Activated CD8-positive, alpha-beta T cell treated with anti-CD3 and anti-CD28 coated beads for 36 hours (primary cell): Measurements from ENCODE around the gene BTC. TPM values are rescaled to one million over a fixed set of nuclear protein-coding genes. Genes with fewer than 3 reads are reported as not detected.
A peak's percentile ranks its signal among the peaks of the same experiment; 100 is the strongest.

Source experiments
- ATAC-seq: fragments of 200-7000 bp; cut with Tn5 transposase; one replicate; pipeline ENCODE4 v1.10.0; 2021; ENCODE audit warnings: mild to moderate bottlenecking, moderate library complexity
- CTCF ChIA-PET: fragments of 350-600 bp; sonication (Branson Sonifier 250); formaldehyde crosslinking; loops from one replicate; lab custom pipeline; 2021; ENCODE audit warnings: antibody characterized with exemption; lab: Charles Lee
- POLR2A ChIA-PET: fragments of 350-600 bp; sonication (Branson Sonifier 250); formaldehyde crosslinking; loops from one replicate; lab custom pipeline; 2021; ENCODE audit warnings: antibody characterized with exemption; lab: Charles Lee
- DNase-seq: peaks from one replicate; pipeline ENCODE4 v3.0.0-alpha.2; 2020
- H3K27ac Mint-ChIP-seq: one replicate; pipeline ENCODE4 v1.8.0; 2021; ENCODE audit warnings: mild to moderate bottlenecking, mixed read lengths
- H3K27me3 Mint-ChIP-seq: one replicate; pipeline ENCODE4 v1.8.0; 2021; ENCODE audit warnings: mixed read lengths
- H3K36me3 Mint-ChIP-seq: one replicate; pipeline ENCODE4 v1.8.0; 2021; ENCODE audit warnings: low read depth, mixed read lengths
- H3K4me1 Mint-ChIP-seq: one replicate; pipeline ENCODE4 v1.8.0; 2021; ENCODE audit warnings: low read depth, mixed read lengths
- H3K4me3 Mint-ChIP-seq: one replicate; pipeline ENCODE4 v1.8.0; 2021; ENCODE audit warnings: mild to moderate bottlenecking, moderate library complexity, mixed read lengths
- H3K9me3 Mint-ChIP-seq: one replicate; pipeline ENCODE4 v1.8.0; 2021; ENCODE audit warnings: mixed read lengths
- intact Hi-C: fragments of 100-400 bp; cut with micrococcal nuclease; formaldehyde crosslinking; loops from one replicate; pipeline ENCODE4 v1.10.0; 2022
- total RNA-seq, 2 experiments: library from RNA; stranded (reverse); gene quantifications; one replicate each; pipeline ENCODE4 v1.2.3, GENCODE V29; 2021
- TF ChIP-seq, protein P1 (sequence below): fragments of 200-600 bp; IDR thresholded peaks from one replicate; pipeline ENCODE4 v1.8.0; 2022; ENCODE audit warnings: antibody characterized with exemption, mild to moderate bottlenecking

BTC gene
- not detected for total RNA-seq

GRCh38 chr4:74794382-74795010 is at the start of gene BTC:
Gene BTC, minus strand, starts transcription at chr4:74794523. Its CDS starts 198 bp downstream, at chr4:74794325.
- Mint-ChIP-seq H3K27ac (no peak within 1 kb of the TSS), H3K4me1 (no peaks in the 10 kb centered on the region), H3K36me3 (no peaks in the 10 kb centered on the region), H3K9me3 (no peaks in the 10 kb centered on the region), H3K27me3 (peaks cover 31% of the 10 kb centered on the region), H3K4me3 (no peak within 1 kb of the TSS)
- intact Hi-C loops = no loop called here
- DNase-seq = peak; percentile 11
- ATAC-seq = no peak
- TF ChIP-seq, protein P1, sequence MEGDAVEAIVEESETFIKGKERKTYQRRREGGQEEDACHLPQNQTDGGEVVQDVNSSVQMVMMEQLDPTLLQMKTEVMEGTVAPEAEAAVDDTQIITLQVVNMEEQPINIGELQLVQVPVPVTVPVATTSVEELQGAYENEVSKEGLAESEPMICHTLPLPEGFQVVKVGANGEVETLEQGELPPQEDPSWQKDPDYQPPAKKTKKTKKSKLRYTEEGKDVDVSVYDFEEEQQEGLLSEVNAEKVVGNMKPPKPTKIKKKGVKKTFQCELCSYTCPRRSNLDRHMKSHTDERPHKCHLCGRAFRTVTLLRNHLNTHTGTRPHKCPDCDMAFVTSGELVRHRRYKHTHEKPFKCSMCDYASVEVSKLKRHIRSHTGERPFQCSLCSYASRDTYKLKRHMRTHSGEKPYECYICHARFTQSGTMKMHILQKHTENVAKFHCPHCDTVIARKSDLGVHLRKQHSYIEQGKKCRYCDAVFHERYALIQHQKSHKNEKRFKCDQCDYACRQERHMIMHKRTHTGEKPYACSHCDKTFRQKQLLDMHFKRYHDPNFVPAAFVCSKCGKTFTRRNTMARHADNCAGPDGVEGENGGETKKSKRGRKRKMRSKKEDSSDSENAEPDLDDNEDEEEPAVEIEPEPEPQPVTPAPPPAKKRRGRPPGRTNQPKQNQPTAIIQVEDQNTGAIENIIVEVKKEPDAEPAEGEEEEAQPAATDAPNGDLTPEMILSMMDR = no peak
- ChIA-PET POLR2A (no interaction called here), CTCF (no interaction called here)

DNA sequence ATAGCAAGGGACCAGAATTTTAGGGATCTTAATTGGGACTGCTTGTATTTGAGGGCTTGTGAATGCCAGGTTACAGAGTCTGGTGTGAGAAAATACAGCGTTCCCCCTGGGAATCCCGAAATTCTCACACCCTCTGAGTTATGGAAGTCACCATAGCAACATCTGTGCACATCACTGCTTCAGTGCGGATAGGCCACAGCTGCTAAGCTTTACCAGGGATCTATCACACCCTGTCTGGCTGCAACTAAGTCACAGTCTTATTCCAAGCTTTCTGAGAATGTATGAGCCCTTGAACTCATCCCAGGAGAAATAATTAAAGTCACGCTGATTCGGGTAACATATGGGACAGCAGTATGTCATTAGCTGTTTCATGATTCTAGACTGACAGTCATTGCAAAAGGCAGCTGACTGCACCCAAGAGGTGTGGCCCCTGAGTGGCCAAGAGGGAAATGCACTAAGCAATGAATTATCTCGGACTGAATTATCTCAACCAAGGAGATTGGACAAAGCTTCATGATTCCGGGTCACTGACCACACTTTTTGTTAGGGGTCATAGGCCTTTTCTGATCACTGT is 46.7 kb upstream of the BTC start:
- intact Hi-C loops = no loop called here
- ChIA-PET POLR2A (no interaction called here), CTCF (no interaction called here)
- no peak overlapping the region for H3K4me3 Mint-ChIP-seq
- H3K27me3 Mint-ChIP-seq = peaks cover 2% of the 10 kb centered on the region
- H3K36me3 Mint-ChIP-seq = no peaks in the 10 kb centered on the region
- ATAC-seq (no peak), DNase-seq (no peak)
- TF ChIP-seq, protein P1 = no peak
- H3K9me3 Mint-ChIP-seq = no peaks in the 10 kb centered on the region
- H3K27ac Mint-ChIP-seq = no peak overlapping the region
- no peaks in the 10 kb centered on the region for H3K4me1 Mint-ChIP-seq

DNA sequence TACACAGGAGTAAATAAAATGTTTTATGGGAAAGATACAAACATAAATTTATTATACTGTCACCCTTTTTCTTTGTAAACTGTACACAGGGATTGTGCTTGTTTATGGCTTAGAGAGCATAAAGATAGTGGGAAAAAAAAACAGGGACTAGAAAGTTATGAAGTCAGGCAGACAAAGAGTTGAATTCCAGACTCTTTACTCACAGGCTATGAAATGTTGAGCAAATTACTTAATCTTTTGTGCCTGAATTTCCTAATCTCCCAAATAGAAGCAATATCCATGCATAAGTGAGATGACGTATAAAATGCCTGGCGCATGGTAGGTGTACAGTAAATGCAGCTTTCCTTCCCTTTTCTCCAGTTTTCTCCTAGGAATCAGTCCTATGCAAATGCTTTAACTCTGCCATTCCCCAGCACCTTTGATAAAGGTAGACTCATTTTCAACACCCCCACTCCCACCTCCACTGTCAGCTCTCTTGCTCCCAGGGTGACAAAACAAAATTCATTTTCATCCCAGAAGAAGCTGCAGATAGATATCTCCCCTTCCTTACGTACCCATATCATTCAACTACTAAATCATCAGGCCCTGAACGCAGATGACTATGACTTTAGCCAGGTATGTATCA is 44.5 kb upstream of the BTC start:
- Mint-ChIP-seq H3K27me3 (no peaks in the 10 kb centered on the region), H3K27ac (no peak overlapping the region), H3K36me3 (no peaks in the 10 kb centered on the region), H3K4me3 (no peak overlapping the region), H3K4me1 (no peaks in the 10 kb centered on the region), H3K9me3 (no peaks in the 10 kb centered on the region)
- CTCF ChIA-PET = interaction anchor here (1.3 kb wide), 1 partner anchor 36 kb away, joined by 3 read pairs; no protein-coding TSS in a partner anchor
- intact Hi-C loops = no loop called here
- ATAC-seq (no peak), DNase-seq (no peak)
- POLR2A ChIA-PET = no interaction called here
- TF ChIP-seq, protein P1 = no peak

DNA sequence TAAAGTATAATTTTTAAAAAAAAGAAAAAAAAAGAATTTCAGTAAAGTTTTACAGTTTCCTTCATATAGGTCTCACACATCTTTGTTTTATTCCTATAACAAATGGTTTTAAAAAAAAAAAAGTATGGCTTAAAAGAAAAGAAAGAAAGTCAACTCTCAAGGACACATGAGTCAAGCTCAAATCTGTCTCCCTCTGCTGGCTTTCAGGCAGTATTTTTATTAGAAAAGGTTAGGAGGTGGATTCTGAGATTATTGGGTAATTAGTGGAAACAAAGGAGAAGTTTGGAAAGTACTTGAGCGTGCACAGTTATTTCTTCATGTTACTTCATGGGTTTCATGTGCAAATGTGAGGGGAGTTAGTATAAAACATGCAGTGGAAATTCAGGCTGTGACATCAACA is 36.6 kb upstream of the BTC start:
- intact Hi-C loops = no loop called here
- H3K4me3 Mint-ChIP-seq = no peak overlapping the region
- POLR2A ChIA-PET = interaction anchor here (0.6 kb wide), 1 partner anchor 42 kb away, joined by 3 read pairs; no protein-coding TSS in a partner anchor
- TF ChIP-seq, protein P1 = no peak
- CTCF ChIA-PET = no interaction called here
- H3K27ac Mint-ChIP-seq = no peak overlapping the region
- H3K4me1 Mint-ChIP-seq = no peaks in the 10 kb centered on the region
- DNase-seq = no peak
- H3K27me3 Mint-ChIP-seq = no peaks in the 10 kb centered on the region
- H3K9me3 Mint-ChIP-seq = peaks cover 6% of the 10 kb centered on the region
- ATAC-seq = no peak
- no peaks in the 10 kb centered on the region for H3K36me3 Mint-ChIP-seq

DNA sequence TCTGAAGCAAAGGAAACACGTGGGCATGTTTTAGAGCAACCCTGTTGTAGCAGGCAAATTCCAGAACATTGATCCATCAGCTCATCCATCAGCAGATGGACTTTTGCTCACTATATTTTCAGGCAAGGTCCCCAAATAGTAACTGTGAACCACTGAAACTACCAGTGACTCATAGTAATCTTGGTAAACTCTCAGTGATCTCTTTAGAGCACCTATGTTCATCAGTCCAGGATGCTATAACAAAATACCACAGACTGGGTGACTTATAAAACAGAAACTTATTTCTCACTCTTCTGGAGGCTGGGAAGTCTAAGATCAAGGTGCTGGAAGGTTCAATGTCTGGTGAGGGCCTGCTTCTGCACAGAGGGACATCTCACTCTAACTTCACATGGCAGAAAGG is 28.9 kb upstream of the BTC start:
- CTCF ChIA-PET = no interaction called here
- H3K9me3 Mint-ChIP-seq = no peaks in the 10 kb centered on the region

More for the DNA sequence above, 28.9 kb upstream of the BTC start:
- POLR2A ChIA-PET = no interaction called here
- Mint-ChIP-seq H3K27me3 (peaks cover 1% of the 10 kb centered on the region), H3K4me3 (no peak overlapping the region), H3K36me3 (no peaks in the 10 kb centered on the region), H3K4me1 (no peaks in the 10 kb centered on the region), H3K27ac (no peak overlapping the region)
- intact Hi-C loops = no loop called here
- DNase-seq (no peak), ATAC-seq (no peak)
- TF ChIP-seq, protein P1 = no peak
